ENCODE measurements around the gene LMTK3.

LMTK3 gene

GRCh38 chr19:48445606-48446481 is 65.8 kb downstream of the LMTK3 start, which contains the start of gene GRWD1:
TSS of gene GRWD1 (plus strand) at chr19:48445983. CDS start at chr19:48446006, 23 bp downstream.
- peak; percentile 95 for DNase-seq (ENCODE audit: low spot score)

- peak; percentile 78 for DNase-seq (ENCODE audit: low spot score)
Observed at GRCh38 chr19:48445256-48445605, 66.4 kb downstream of the LMTK3 start.

GRCh38 chr19:48444936-48445200 is 66.8 kb downstream of the LMTK3 start:
- no peak for DNase-seq (ENCODE audit: low spot score)

DNA sequence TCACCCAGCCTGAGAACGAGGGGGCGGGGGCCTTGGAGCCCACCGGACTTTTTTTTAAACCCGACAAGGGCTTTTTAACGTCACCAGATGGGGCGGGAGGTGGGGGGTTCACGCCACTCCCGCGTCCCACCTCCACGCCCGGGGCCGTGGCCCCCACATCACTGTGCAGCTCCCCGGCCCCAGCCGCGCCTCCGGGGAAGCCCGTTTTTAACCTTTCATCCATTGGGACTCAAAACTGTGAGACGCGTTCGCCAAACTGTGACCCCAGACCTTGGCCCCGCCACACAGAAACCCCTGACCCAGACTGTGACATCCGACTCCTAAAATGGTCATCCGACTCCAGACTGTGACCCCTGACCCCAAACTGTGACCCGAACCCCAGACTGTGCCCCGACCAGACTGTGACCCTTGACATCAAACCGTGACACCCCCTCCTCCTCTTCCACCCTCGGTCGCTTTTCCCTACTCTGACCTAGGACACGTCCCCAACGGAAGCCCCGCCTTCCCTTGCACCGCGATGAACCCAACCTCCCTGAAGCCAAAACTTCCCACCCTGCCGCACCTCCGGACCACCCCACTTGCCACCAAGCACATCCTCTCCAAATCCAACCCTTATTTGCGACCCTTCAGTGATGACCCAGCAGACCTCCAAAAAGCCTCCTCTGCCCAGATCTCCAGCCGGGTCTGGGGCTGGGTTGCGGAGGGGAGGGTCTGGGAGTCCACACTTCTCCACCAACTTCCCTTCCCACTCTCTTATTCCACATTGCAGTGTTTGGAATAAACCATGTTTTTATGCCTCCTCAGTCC is 67.3 kb downstream of the LMTK3 start:
- no peak for DNase-seq (ENCODE audit: low spot score)

GRCh38 chr19:48443731-48444128 is 67.9 kb downstream of the LMTK3 start:
- no peak for DNase-seq (ENCODE audit: low spot score)

DNA sequence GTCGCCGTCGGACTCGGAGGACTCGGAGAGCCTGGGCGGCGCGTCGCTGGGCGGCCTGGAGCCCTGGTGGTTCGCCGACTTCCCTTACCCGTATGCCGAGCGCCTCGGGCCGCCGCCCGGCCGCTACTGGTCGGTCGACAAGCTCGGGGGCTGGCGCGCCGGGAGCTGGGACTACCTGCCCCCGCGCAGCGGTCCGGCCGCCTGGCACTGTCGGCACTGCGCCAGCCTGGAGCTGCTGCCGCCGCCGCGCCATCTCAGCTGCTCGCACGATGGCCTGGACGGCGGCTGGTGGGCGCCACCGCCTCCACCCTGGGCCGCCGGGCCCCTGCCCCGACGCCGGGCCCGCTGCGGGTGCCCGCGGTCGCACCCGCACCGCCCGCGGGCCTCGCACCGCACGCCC is 68.4 kb downstream of the LMTK3 start:
- DNase-seq (ENCODE audit: low spot score) = no peak

- no peak for DNase-seq (ENCODE audit: low spot score)
Observed at GRCh38 chr19:48442116-48443035, 69.3 kb downstream of the LMTK3 start.

DNA sequence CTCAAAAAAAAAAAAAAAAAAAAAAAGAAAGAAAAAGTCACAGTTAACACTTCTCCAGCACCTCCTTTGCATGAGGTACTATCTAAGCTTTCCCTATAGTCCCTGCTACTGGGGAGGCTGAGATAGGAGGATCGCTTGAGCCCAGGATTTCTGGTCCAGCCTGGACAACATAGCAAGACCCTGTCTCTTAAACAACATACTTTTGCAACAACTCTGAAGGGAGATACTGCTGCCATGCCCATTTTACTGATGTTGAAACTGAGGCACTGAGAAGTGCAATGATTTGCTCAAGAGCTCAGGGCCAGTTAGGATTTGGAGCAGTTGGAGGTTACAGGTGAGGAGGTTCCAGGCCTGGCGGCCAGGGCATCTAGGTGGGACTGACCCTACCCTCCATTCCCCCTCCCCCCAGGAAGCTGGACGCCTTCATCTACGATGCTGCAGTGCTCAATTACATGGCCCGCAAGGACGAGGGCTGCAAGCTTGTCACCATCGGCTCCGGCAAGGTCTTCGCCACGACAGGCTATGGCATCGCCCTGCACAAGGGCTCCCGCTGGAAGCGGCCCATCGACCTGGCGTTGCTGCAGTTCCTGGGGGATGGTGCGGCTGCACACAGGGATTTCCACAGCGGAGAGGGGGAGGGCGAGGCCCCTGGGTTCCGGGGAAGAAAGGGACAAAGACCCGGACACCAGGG is 70.1 kb downstream of the LMTK3 start:
- no peak for DNase-seq (ENCODE audit: low spot score)

- DNase-seq (ENCODE audit: low spot score) = no peak
Observed at GRCh38 chr19:48436586-48436985, 75.0 kb downstream of the LMTK3 start.
